Skeletal muscle tissue (tissue), 4 donors: ENCODE results near the gene SYS1. TPM values are rescaled to one million over a fixed set of nuclear protein-coding genes. Genes with fewer than 3 reads are reported as not detected.
A peak's percentile ranks its signal among the peaks of the same experiment; 100 is the strongest.

Experiments
- H3K27ac ChIP-seq: one replicate; pipeline ENCODE4 v1.7.0; 2013; ENCODE audit warnings: mild to moderate bottlenecking, low read depth, low read length, inconsistent platforms
- H3K27me3 ChIP-seq, 3 donors: one replicate each; pipeline ENCODE4 v1.7.0; 2013; ENCODE audit warnings: low read length in 3 of 3; ENCODE audit not compliant: control insufficient read depth in 3 of 3, insufficient read depth in 3 of 3
- H3K36me3 ChIP-seq, 3 donors: one replicate each; pipeline ENCODE4 v1.7.0; 2013; ENCODE audit warnings: low read length in 3 of 3; ENCODE audit not compliant: control insufficient read depth in 3 of 3, insufficient read depth in 3 of 3
- H3K4me1 ChIP-seq, 3 donors: one replicate each; pipeline ENCODE4 v1.7.0; 2013; ENCODE audit warnings: low read length in 3 of 3, mild to moderate bottlenecking in 3 of 3; ENCODE audit not compliant: control insufficient read depth in 3 of 3, insufficient read depth in 3 of 3
- H3K4me3 ChIP-seq, 3 donors: one replicate each; pipeline ENCODE4 v1.7.0; 2013; ENCODE audit warnings: low read length in 3 of 3
- H3K9ac ChIP-seq, 3 donors: one replicate each; pipeline ENCODE4 v1.7.0; 2013; ENCODE audit warnings: low read length in 3 of 3, mild to moderate bottlenecking in 3 of 3, moderate library complexity in 2 of 3, low read depth in 1 of 3
- H3K9me3 ChIP-seq, 3 donors: one replicate each; pipeline ENCODE4 v1.7.0; 2013; ENCODE audit warnings: low read length in 3 of 3; ENCODE audit not compliant: control insufficient read depth in 3 of 3
- total RNA-seq: library from RNA; depleted of rRNA; stranded (reverse); fragments of >200 nt; gene quantifications from one replicate; pipeline ENCODE4 v1.2.3, GENCODE V29; 2014
- donor health status: Osteomylitis.

Gene SYS1
- total RNA-seq, 1 donor from 2014 or later, result 13.6 TPM

DNA sequence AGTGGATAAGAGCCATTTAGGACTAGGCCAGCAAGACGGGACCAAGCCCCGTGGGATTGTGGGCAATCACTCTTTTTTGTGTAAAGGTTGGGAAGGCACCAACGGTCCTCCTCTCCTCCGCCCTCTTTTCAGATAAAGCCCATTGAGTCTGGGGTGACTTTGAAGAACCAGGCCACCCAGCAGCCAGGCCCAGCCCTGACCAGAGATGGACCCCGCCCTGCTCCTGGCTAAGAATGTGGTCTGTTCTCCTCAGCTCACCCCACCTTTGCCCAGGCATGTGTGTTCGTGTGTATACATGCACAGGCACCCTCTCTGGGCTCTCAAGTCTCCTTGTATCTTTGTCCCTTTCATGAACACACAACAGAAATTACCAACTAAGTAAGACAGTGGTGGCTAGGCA, 23.9 kb upstream of the SYS1 start:
- Histone ChIP-seq H3K27ac (peak overlapping the region; percentile 96), H3K9me3 (no peaks in the 10 kb centered on the region), H3K36me3 (peaks cover 12 to 16% (median 15%) of the 10 kb centered on the region in 3 donors), H3K4me1 (peaks cover 76 to 82% (median 77%) of the 10 kb centered on the region in 3 donors), H3K4me3 (peak overlapping the region in 1 of 3 donors; percentile 41), H3K9ac (peak overlapping the region in 2 of 3 donors; percentile 60 to 74), H3K27me3 (no peaks in the 10 kb centered on the region)

DNA sequence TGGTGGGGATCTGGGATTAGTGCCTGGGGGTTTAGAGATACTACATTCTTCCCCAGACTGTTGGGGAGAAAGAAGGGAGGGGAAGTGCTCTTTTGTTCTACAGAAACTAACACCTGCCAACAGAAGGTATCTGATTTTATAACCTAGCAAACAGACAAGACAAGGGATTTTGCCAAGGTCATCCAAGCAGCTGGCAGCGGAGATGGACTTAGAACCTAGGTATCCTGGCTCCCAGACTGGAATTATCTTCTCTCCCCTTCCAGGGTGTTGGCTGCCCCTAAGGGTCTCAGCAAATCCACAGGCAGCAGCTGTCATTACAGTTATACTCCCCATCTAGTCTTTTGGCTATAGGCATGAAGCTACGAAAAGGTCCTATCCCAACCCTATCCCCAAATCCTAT, 23.2 kb upstream of the SYS1 start:
- H3K27ac ChIP-seq, result peak overlapping the region; percentile 96

DNA sequence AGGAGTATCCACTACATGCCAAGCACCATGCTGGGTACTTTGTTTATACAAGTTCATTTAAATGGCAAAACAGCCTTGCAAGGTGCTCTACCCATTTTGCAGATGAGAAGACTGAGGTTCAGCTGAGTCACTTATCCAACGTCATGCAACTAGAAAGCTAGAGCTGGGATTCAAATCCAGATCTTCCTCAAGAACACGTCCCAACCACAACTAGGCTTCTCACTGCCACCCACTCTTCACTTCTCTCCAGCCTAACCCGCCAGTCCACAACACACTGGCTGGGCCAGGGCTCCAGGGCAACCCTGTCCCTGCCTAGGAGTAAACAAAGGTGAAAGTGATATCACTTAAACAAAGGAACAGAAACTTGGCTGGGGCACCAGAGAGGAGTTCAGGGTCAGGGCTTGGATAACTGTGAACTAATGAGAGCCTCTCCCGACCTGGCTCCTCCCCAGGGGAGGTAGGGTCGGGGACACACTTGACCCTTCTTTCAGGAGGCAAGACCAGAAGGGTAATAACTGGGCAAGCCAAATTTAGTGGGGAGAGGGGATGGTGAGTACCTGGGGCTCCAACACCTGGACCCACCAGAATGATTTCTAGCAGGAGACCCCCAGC, 22.6 kb upstream of the SYS1 start:
- H3K9ac ChIP-seq, result peak overlapping the region; percentile 20 to 98 (median 72)
- H3K9me3 ChIP-seq, result no peaks in the 10 kb centered on the region
- H3K36me3 ChIP-seq, result peaks cover 7 to 11% (median 8%) of the 10 kb centered on the region in 3 donors
- peak overlapping the region in 1 of 3 donors; percentile 35 for H3K4me3 ChIP-seq
- peak overlapping the region; percentile 96 for H3K27ac ChIP-seq
- no peaks in the 10 kb centered on the region for H3K27me3 ChIP-seq
- peaks cover 89 to 94% (median 89%) of the 10 kb centered on the region in 3 donors for H3K4me1 ChIP-seq

More for the DNA sequence above, 23.2 kb upstream of the SYS1 start:
- H3K4me1 ChIP-seq, result peaks cover 83 to 89% (median 84%) of the 10 kb centered on the region in 3 donors
- H3K4me3 ChIP-seq, result peak overlapping the region in 1 of 3 donors; percentile 8
- H3K9me3 ChIP-seq, result no peaks in the 10 kb centered on the region
- peaks cover 10 to 14% (median 13%) of the 10 kb centered on the region in 3 donors for H3K36me3 ChIP-seq
- H3K27me3 ChIP-seq, result no peaks in the 10 kb centered on the region
- peak overlapping the region in 1 of 3 donors; percentile 65 for H3K9ac ChIP-seq

DNA sequence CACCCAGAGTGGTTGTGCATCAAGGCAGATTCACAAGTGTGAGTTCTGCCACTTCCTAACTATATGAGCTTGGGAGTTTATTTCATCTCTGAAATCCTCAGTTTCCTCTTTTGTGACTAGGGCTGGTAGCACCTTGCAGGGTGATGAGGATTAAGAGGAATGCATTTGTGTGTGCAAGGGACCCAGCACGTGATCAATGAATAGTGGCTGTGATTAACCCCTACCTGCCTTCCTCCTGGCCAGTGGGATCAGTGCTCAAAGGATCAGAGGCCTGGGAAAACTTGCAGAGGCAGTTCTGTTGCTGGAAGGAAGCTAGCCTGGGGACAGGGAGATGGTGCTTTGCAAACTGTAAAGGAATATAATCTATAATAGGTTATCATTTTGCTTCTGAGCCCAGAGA, 22.0 kb upstream of the SYS1 start:
- no peaks in the 10 kb centered on the region for H3K9me3 ChIP-seq
- H3K9ac ChIP-seq, result peak overlapping the region; percentile 72 to 98 (median 84)
- H3K36me3 ChIP-seq, result peaks cover 4 to 7% (median 5%) of the 10 kb centered on the region in 3 donors
- H3K4me1 ChIP-seq, result peaks cover 95 to 98% (median 95%) of the 10 kb centered on the region in 3 donors
- H3K27me3 ChIP-seq, result no peaks in the 10 kb centered on the region
- H3K4me3 ChIP-seq, result peak overlapping the region; percentile 1 to 45 (median 13)
- H3K27ac ChIP-seq, result peak overlapping the region; percentile 96

DNA sequence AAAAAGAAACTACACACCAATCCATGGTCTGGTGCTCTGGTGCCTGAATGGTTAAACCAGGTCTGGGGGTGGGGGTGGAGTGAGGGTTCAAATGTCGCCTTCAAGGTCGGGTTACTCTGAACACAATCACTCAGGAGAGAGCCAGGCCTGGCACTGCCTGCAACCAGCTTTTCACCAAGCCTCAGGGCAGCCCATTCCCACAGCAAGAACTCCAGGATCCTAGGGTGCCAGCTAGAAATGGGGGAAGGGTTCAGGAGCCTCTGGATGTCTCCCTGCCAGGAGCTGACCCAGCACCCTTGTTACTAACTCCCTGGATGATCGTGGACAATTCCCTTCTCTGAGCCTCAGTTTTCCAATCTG, 21.4 kb upstream of the SYS1 start:
- peaks cover 98 to 99% (median 98%) of the 10 kb centered on the region in 3 donors for H3K4me1 ChIP-seq
- H3K27ac ChIP-seq, result peak overlapping the region; percentile 96
- H3K9ac ChIP-seq, result peak overlapping the region; percentile 72 to 98 (median 84)
- no peaks in the 10 kb centered on the region for H3K9me3 ChIP-seq
- H3K4me3 ChIP-seq, result peak overlapping the region; percentile 56 to 68 (median 60)
- no peaks in the 10 kb centered on the region for H3K27me3 ChIP-seq
- H3K36me3 ChIP-seq, result peaks cover 4 to 7% (median 5%) of the 10 kb centered on the region in 3 donors

DNA sequence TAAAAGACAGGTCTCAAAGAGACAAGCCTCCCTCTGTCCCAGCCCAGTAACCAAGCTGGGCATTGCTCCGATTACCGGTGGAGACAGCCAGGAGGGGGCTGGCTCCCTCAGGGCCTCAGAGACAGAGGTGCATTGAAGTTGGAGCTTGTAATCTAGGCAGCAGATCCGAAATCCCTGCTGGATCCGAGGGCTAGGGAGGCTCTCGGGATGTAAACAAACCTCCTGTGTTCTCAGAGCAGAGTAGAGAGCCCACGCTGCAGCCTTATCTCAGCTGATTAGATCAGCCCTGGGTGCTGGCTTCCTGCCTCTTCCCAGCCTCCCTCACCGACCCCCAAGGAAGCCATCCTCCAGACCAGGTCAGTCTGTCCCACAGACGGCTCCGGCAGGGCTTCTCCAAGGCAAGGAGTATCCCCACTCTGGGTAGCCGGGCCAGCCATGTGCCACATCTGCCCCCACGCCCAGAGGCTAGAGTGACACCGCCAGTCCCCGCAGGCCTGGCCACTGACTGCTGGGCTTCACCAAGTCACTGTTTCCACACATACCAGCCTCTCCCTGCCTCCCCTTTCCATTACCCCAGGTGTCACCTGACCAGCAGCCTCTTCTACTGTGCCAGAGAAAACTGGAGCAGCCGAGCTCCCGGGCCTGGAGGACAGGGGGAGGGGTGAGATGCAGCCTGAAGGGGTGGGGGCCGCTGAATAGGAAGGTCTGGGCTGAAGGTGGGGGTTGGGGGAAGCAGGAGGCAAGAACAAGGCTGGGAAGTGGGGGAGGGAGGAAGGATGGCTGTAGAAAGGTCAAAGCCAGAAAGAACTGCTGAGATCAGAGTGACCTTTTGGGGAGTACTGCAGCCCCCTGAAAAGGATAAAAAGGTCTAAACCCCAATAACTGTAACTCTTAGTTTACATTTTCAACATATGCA, 20.8 kb upstream of the SYS1 start:
- Histone ChIP-seq H3K9me3 (no peaks in the 10 kb centered on the region), H3K9ac (peak overlapping the region; percentile 84 to 98 (median 97)), H3K27ac (peak overlapping the region; percentile 96), H3K4me1 (peaks cover 93 to 99% (median 98%) of the 10 kb centered on the region in 3 donors), H3K27me3 (no peaks in the 10 kb centered on the region), H3K36me3 (peaks cover 4 to 9% (median 5%) of the 10 kb centered on the region in 3 donors), H3K4me3 (peak overlapping the region; percentile 56 to 87 (median 60))

DNA sequence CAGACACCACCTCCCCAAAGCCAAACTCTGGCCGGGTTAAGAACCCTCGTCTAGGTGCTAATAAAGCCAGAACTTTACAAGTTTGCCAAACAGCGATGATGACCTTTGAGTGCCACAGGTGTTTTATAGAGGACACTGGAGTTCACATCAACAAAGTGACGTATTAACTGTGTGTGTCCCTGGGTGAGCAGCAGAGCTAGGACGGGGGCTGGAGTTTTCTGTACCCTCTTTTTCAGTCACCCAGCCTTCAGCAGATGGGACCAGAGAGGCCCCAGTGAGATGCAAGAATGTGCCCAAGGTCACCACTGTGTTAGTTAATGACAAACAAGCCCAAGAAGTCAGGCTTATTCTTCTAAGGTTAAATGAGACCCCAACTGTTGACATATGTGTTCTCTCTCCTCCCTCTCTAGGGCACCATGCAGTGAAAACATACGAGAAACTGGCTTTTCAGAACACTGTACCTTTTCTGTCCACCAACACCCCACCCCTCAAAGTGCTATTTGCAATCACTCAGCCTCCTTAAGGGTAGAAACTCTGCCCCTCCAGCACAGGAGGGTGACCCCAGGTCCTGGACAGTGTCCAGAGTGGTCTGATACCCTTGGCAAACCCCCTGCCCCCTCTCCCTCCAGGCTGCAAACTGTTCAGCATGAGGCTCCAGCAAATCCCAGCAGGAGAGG, 20.0 kb upstream of the SYS1 start:
- peak overlapping the region in 2 of 3 donors; percentile 60 to 87 for H3K4me3 ChIP-seq
- peak overlapping the region; percentile 84 to 98 (median 97) for H3K9ac ChIP-seq
- H3K9me3 ChIP-seq, result no peaks in the 10 kb centered on the region
- peak overlapping the region; percentile 96 for H3K27ac ChIP-seq
- H3K36me3 ChIP-seq, result peaks cover 4 to 13% (median 5%) of the 10 kb centered on the region in 3 donors
- H3K27me3 ChIP-seq, result no peaks in the 10 kb centered on the region
- H3K4me1 ChIP-seq, result peaks cover 85 to 97% (median 91%) of the 10 kb centered on the region in 3 donors

DNA sequence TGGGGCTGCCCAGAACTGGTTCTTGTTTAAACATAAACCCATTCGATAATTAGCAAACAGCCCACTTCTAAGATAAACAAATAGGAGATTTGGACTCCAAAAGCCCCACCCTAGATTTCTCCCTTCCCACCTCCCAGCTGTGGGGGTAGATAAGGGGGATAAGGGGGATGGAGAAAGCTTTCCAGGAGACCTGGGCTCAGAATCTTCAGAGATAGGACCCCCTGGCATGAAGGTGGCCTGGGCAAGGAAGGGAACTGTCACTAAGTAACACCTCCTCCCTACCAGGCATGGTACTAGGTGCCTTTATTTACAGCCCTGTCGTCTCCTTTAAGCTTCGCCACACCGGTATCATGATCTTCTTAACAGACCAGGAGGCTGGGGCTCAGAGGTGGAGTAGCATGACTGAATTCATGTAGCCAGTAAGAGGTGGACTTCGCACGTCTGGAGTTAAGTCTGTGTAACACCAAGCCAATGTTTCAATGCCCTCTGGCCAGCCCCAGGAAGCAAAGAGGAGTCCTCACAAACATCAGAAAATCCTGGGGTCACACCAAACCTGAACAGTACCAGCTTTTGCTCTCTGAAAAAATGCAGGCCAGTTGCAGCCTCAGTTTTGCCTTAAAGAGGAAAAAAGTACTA, 19.3 kb upstream of the SYS1 start:
- Histone ChIP-seq H3K27me3 (no peaks in the 10 kb centered on the region), H3K4me3 (peak overlapping the region in 2 of 3 donors; percentile 49 to 87), H3K9me3 (no peaks in the 10 kb centered on the region), H3K36me3 (peaks cover 4 to 13% (median 5%) of the 10 kb centered on the region in 3 donors), H3K4me1 (peaks cover 81 to 90% (median 85%) of the 10 kb centered on the region in 3 donors), H3K9ac (peak overlapping the region; percentile 74 to 98 (median 97)), H3K27ac (peak overlapping the region; percentile 96)

DNA sequence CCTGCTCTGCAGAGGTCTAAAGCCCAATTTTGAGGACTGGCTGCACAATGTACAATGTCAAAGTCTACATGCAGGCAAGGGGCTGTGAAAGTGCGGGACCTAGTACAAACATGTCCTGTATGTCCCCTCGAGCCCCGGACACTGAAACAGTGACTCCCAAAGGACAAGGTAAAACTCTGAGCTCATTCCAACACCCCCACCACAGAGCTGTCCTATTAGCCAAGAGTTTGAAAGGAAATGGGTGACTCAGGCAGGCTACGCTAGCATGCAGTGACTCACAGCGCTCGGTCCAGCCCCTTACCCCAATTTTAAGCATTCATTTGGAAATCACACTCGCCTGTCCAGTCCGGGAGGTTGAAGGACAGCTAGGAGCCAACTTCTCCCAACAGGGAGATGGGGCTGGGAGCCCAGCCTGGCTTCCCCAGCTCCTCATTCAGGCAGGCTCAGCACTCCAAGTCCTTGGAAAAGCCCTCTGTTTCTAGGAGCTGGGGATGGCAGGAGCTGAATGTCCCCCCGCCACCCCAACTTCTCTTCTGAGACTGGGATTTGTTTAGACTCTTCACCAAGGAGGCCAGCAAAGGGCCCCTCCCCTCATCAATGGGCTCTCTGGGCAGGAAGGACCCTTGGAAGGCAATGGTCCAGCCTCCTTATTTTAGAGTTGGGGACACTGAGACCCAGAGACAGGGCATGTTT, 18.6 kb upstream of the SYS1 start:
- H3K9ac ChIP-seq, result peak overlapping the region; percentile 74 to 98 (median 97)
- peaks cover 77 to 84% (median 78%) of the 10 kb centered on the region in 3 donors for H3K4me1 ChIP-seq
- H3K9me3 ChIP-seq, result no peaks in the 10 kb centered on the region
- H3K36me3 ChIP-seq, result peaks cover 4 to 10% (median 5%) of the 10 kb centered on the region in 3 donors
- H3K27ac ChIP-seq, result peak overlapping the region; percentile 96
- H3K4me3 ChIP-seq, result peak overlapping the region; percentile 49 to 87 (median 57)
- no peaks in the 10 kb centered on the region for H3K27me3 ChIP-seq
